Measurements from ENCODE around the gene BIN1.

Gene BIN1

DNA sequence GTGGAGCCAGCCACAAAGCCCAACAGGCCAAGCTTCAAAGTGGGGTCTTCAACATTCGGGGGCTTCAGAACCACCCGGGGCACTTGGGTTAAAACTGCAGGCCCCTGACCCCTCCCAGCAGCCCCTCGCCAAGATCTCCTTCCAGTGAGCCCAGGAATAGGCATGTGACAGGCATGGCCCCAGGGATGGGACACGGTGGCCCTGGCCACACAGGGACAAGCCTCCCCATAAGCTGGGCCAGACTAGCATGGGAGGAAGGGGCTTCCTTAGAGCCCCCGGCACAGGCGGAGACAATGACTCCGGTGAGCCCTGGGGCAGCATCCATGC lies 52.4 kb downstream of the BIN1 start:
- H3K27ac ChIP-seq (ENCODE audit: low read depth, low read length), result no peak overlapping the region
- no peaks in the 10 kb centered on the region for H3K9me3 ChIP-seq (ENCODE audit: control insufficient read depth in 1 of 2, low read length in 2 of 2)
- H3K36me3 ChIP-seq (ENCODE audit: control insufficient read depth in 1 of 2, insufficient read depth in 2 of 2, low read length in 2 of 2), result peaks cover 0 to 6% of the 10 kb centered on the region in 2 donors
- H3K4me3 ChIP-seq (ENCODE audit: low read depth in 1 of 2, low read length in 2 of 2), result no peak overlapping the region
- H3K27me3 ChIP-seq (ENCODE audit: control insufficient read depth in 1 of 2, insufficient read depth in 2 of 2, low read length in 2 of 2), result no peaks in the 10 kb centered on the region
- no peak overlapping the region for H3K9ac ChIP-seq (ENCODE audit: low read depth in 1 of 2, low read length in 2 of 2)
- H3K4me1 ChIP-seq (ENCODE audit: control insufficient read depth in 1 of 2, insufficient read depth in 2 of 2, low read length in 2 of 2), result peaks cover 4 to 8% of the 10 kb centered on the region in 2 donors

DNA sequence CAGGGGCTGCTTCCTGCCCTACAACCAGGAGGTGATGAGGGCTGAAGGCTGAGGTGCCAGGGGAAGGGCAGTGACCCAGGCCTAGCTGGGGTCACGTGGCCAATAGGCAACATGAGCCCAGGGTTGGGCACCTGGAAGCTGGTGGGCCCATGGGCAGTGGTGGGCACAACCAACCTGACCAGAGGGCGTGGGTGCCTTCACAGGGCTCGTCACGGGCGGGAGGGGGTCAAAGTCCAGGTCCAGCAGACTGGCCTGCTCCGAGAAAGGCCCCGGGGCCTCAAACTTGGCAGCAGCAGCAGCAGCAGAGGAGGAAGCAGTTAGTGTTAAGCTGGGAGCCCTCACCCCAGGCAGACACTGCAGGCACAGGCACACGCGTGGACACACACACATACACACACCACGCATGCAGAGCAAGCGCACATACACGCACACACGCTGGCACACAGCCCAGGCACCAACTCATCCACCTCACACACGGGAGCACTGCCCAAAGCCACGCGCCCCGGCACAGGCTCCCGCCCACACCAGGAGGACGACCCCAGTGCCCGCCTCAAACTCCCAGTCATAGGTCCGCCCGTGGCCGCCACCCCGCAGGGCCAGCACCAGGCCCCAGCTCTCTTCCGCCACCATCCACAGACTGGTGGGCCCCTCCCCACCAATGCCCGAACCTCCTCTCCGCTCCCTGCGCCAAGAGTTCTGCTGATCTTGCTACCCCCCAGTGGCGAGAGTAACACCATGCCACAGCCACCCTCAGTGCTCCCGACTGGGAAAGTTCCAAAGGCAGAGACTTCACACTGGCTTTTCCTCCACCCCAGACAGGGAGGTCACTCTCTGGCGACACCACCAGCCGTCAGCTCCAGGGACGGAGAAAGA lies 53.0 kb downstream of the BIN1 start:
- no peaks in the 10 kb centered on the region for H3K27me3 ChIP-seq (ENCODE audit: control insufficient read depth in 1 of 2, insufficient read depth in 2 of 2, low read length in 2 of 2)
- no peak overlapping the region for H3K27ac ChIP-seq (ENCODE audit: low read depth, low read length)
- H3K9ac ChIP-seq (ENCODE audit: low read depth in 1 of 2, low read length in 2 of 2), result no peak overlapping the region
- no peaks in the 10 kb centered on the region for H3K9me3 ChIP-seq (ENCODE audit: control insufficient read depth in 1 of 2, low read length in 2 of 2)
- peaks cover 4 to 8% of the 10 kb centered on the region in 2 donors for H3K4me1 ChIP-seq (ENCODE audit: control insufficient read depth in 1 of 2, insufficient read depth in 2 of 2, low read length in 2 of 2)
- peaks cover 0 to 9% of the 10 kb centered on the region in 2 donors for H3K36me3 ChIP-seq (ENCODE audit: control insufficient read depth in 1 of 2, insufficient read depth in 2 of 2, low read length in 2 of 2)
- no peak overlapping the region for H3K4me3 ChIP-seq (ENCODE audit: low read depth in 1 of 2, low read length in 2 of 2)

DNA sequence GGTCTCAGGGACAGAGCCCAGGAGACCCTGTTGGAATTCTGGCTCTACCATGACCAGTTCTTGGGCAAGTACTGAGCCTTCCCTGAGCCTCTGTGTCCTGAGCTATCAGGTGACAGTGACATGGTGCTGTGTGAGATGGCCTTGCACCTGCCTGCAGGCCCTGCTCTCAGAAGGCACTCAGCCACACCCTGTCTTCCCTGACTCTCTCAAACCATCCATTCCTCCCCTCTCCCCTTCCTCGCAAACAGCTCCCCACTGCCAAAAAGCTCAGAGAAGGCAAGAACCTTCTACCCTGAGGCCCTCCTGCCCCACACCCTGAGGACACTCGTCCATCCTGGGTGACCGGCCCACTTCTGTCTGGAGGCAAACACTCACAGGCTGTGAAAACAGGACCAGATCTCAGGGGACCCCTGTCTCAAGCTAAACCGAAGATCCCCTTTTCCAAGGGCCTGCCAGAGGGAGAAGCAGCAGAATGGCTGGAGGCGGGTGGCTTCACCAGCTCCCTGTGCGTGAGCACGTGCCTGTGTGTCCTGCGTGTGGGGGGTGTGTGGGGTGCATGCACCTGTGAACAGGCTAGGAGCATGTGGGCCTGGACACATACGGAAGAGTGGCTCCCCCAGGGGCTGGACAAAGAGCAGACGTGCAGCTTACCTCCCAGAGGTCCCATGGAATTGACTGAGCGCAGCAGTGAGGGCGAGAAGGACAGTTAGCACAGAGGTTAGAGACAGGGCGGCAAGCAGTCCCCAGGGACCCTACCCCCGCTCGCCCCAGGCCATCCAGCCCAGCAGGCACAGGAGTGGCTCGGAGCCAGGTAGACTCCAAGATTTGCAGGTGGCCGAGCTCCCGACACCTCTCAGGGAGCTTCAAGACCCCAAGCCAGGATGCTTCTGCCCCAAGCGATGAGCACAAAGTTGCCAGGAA lies 53.9 kb downstream of the BIN1 start:
- H3K27ac ChIP-seq (ENCODE audit: low read depth, low read length), result no peak overlapping the region
- H3K27me3 ChIP-seq (ENCODE audit: control insufficient read depth in 1 of 2, insufficient read depth in 2 of 2, low read length in 2 of 2), result no peaks in the 10 kb centered on the region
- peaks cover 4 to 8% of the 10 kb centered on the region in 2 donors for H3K4me1 ChIP-seq (ENCODE audit: control insufficient read depth in 1 of 2, insufficient read depth in 2 of 2, low read length in 2 of 2)
- H3K36me3 ChIP-seq (ENCODE audit: control insufficient read depth in 1 of 2, insufficient read depth in 2 of 2, low read length in 2 of 2), result peaks cover 0 to 9% of the 10 kb centered on the region in 2 donors
- no peak overlapping the region for H3K4me3 ChIP-seq (ENCODE audit: low read depth in 1 of 2, low read length in 2 of 2)
- H3K9me3 ChIP-seq (ENCODE audit: control insufficient read depth in 1 of 2, low read length in 2 of 2), result no peaks in the 10 kb centered on the region
- no peak overlapping the region for H3K9ac ChIP-seq (ENCODE audit: low read depth in 1 of 2, low read length in 2 of 2)

DNA sequence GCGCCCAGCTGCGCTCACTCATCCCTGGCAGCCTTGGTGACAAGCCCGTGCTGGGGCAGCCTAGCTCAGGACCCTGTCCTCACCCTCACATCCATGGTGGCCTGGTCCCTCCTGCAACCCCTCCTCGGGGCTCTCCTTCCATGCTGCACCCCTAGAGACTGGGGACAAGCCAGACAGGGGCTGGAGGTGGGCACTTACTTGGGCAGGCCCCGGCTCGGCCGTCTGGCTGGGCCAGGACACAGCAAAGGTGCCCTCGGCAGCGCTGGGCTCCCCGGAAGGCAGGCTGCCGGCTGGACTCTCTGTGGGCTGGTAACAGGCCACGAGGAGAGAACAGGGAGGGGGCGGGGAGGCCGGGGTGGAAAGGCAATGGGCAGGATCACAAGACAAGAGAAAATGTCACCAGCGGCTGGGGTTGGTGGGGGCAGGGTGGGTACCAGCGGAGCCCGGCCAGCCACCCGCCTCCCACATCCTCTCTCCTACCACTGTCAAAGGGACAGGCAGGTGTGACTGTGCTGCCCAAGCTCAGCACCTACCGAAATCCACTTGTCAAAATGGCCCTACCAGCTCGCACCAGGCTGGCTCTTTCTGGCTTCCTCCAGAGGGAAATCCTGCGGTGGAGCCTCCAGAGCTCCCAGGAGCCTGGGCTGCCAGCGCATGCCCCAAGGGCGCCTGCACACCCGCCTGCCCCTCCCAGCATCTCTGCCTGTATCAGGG lies 54.7 kb downstream of the BIN1 start:
- no peak overlapping the region for H3K4me3 ChIP-seq (ENCODE audit: low read depth in 1 of 2, low read length in 2 of 2)
- H3K4me1 ChIP-seq (ENCODE audit: control insufficient read depth in 1 of 2, insufficient read depth in 2 of 2, low read length in 2 of 2), result peaks cover 4 to 8% of the 10 kb centered on the region in 2 donors
- no peak overlapping the region for H3K27ac ChIP-seq (ENCODE audit: low read depth, low read length)
- no peaks in the 10 kb centered on the region for H3K27me3 ChIP-seq (ENCODE audit: control insufficient read depth in 1 of 2, insufficient read depth in 2 of 2, low read length in 2 of 2)
- no peaks in the 10 kb centered on the region for H3K9me3 ChIP-seq (ENCODE audit: control insufficient read depth in 1 of 2, low read length in 2 of 2)
- H3K9ac ChIP-seq (ENCODE audit: low read depth in 1 of 2, low read length in 2 of 2), result no peak overlapping the region
- H3K36me3 ChIP-seq (ENCODE audit: control insufficient read depth in 1 of 2, insufficient read depth in 2 of 2, low read length in 2 of 2), result peaks cover 0 to 9% of the 10 kb centered on the region in 2 donors

DNA sequence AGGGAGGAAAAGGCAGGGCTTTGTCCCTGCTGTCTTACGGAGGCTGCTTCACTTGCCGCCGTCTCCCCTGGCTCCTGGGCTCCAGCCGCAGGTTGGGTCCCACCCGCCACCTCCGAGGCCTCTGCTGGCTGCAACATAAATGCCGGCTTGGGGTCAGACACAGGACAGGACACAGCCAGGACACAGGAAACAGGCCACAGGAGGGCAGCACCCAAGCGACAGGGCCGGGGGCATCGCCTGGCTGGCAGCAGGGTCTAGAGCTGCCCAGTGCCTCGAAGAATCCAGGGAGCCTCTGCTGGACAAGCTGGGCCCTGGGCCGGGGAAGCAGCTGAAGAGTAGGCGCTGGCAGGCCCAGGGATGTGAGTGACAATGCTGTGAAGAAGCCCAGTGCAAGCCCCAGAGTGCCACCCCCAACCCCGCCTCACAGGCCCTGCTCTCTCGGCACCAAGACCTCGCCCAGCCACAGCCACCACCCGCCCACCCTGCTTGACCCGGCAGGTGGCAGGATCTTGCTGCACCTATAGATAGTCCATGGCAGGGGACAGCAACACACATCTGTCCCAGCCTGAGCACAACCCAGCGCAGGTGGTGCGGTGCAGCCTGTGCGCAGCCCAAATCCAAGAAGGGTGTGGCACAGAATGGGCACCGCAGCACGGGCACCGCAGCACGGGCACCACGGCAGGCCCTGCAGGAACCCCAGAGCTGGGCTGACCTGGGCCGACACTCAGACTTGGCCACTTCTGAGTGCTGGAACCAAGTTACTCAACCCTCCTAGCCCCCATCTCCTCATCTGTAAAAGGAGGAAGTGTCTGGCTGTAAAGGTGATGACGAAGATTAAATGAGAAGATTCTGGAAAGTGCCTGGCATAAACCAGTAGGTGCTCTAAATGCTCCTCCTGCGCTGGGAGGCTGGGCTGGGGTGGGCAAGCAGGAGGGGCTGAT lies 55.6 kb downstream of the BIN1 start:
- no peak overlapping the region for H3K9ac ChIP-seq (ENCODE audit: low read depth in 1 of 2, low read length in 2 of 2)
- no peak overlapping the region for H3K4me3 ChIP-seq (ENCODE audit: low read depth in 1 of 2, low read length in 2 of 2)
- H3K4me1 ChIP-seq (ENCODE audit: control insufficient read depth in 1 of 2, insufficient read depth in 2 of 2, low read length in 2 of 2), result peaks cover 4 to 8% of the 10 kb centered on the region in 2 donors
- peaks cover 0 to 8% of the 10 kb centered on the region in 2 donors for H3K36me3 ChIP-seq (ENCODE audit: control insufficient read depth in 1 of 2, insufficient read depth in 2 of 2, low read length in 2 of 2)
- H3K9me3 ChIP-seq (ENCODE audit: control insufficient read depth in 1 of 2, low read length in 2 of 2), result no peaks in the 10 kb centered on the region
- no peak overlapping the region for H3K27ac ChIP-seq (ENCODE audit: low read depth, low read length)
- no peaks in the 10 kb centered on the region for H3K27me3 ChIP-seq (ENCODE audit: control insufficient read depth in 1 of 2, insufficient read depth in 2 of 2, low read length in 2 of 2)

DNA sequence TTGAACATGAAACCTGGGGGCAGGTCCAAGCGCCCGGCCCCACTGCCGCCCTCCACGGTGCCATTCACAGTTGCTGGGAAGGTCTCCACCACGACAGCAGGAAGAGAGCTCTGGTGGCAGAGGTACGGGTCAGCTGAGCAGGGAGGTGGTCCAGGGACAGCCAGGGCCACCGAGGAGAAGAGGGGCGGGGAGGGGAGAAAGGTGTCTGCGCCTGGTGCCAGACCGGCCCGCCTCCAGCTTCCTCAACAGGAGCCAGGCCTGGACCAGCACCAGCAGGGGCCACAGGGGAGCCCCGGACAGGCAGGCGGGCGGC lies 56.2 kb downstream of the BIN1 start:
- Histone ChIP-seq H3K9me3 (ENCODE audit: control insufficient read depth in 1 of 2, low read length in 2 of 2) (no peaks in the 10 kb centered on the region), H3K4me3 (ENCODE audit: low read depth in 1 of 2, low read length in 2 of 2) (no peak overlapping the region), H3K36me3 (ENCODE audit: control insufficient read depth in 1 of 2, insufficient read depth in 2 of 2, low read length in 2 of 2) (peaks cover 0 to 3% of the 10 kb centered on the region in 2 donors), H3K27ac (ENCODE audit: low read depth, low read length) (no peak overlapping the region), H3K4me1 (ENCODE audit: control insufficient read depth in 1 of 2, insufficient read depth in 2 of 2, low read length in 2 of 2) (peaks cover 4 to 8% of the 10 kb centered on the region in 2 donors), H3K27me3 (ENCODE audit: control insufficient read depth in 1 of 2, insufficient read depth in 2 of 2, low read length in 2 of 2) (no peaks in the 10 kb centered on the region), H3K9ac (ENCODE audit: low read depth in 1 of 2, low read length in 2 of 2) (no peak overlapping the region)

DNA sequence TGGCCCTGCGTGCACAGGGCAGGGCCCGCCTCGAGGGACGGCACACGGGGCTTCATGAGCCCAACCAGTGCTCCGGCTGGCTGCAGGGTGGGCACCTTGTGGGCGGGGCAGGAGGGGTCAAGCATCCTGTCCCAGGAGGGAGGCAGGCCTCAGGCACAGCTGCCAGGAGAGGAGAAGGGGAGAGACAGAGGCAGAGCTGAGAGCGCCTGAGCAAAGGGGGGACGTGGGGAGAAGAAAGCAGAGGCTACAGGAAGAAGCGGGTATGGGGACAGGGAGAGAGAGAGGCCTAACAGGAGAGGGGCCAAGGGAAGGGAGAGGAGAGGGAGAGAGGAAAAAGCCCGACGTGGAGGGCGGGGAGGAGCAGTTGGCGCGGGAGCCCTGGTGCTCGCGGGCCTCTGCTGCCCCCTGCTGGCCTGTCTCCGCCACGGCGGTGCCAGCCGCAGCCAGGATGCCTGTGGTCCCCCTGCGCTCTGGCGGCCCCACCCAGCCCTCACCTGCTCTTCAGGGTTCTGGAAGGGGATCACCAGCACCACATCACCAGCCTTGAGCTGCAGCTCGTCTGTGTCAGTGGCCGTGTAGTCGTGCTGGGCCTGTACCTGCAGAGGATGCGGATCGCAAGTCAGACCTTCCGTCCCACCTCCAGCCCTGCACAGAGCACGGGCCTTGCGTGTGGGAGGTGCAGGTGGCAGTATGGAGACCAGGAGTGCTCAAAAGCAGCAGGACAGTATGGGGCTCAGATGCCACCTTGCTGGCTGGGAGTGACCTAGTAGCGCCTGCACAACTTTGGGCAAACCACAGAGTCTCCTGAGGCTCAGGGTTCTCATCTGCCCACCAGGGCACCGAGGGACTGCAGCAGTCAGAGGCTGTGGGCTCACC lies 56.8 kb downstream of the BIN1 start:
- Histone ChIP-seq H3K27ac (ENCODE audit: low read depth, low read length) (no peak overlapping the region), H3K9me3 (ENCODE audit: control insufficient read depth in 1 of 2, low read length in 2 of 2) (no peaks in the 10 kb centered on the region), H3K4me3 (ENCODE audit: low read depth in 1 of 2, low read length in 2 of 2) (no peak overlapping the region), H3K27me3 (ENCODE audit: control insufficient read depth in 1 of 2, insufficient read depth in 2 of 2, low read length in 2 of 2) (no peaks in the 10 kb centered on the region), H3K36me3 (ENCODE audit: control insufficient read depth in 1 of 2, insufficient read depth in 2 of 2, low read length in 2 of 2) (peaks cover 0 to 3% of the 10 kb centered on the region in 2 donors), H3K9ac (ENCODE audit: low read depth in 1 of 2, low read length in 2 of 2) (no peak overlapping the region), H3K4me1 (ENCODE audit: control insufficient read depth in 1 of 2, insufficient read depth in 2 of 2, low read length in 2 of 2) (peaks cover 4 to 8% of the 10 kb centered on the region in 2 donors)

DNA sequence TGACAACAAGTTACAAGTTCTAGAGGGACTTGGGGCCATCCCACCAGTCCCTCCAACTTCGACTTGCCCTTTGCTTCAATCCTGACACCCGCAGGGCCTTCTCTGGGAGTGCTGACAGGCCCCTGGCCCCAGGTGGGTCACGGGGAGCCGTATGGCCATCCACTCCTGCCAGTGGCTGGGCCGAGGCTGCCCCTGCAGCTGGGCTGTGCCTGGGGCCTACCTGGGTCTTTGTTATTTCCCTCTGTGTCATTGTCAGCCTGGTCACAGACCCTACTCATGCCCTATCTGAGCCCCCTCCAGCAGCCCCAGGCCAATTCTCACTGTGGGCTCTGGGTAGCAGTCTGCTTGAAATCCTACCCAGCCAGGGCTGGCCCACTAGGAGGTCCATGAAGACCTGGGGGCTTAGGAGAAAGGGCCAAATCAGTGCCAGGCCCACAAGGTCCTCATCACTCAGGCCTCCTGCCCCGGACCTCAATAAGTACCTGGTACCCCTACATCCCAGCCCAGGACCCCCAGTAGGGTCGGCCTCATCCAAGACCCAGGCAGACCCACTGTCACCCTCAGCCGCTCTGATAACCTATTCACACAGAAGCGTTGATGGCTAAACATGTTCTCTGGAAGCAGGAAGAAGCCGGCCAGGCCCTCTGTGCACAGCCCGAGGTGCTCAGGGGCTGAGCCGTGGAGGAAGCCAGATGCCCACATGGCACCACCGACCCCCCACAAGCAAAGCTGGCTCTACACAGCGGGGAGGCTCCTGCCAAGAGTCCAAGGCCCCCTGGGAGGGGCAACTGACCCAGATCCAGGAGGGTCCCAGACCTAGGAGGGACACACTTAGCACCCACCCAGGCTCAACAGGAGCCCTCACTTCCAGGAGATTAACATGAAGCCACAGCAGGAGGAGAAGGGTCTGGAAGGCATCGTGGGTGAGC lies 57.7 kb downstream of the BIN1 start:
- H3K27ac ChIP-seq (ENCODE audit: low read depth, low read length), result no peak overlapping the region
- H3K4me3 ChIP-seq (ENCODE audit: low read depth in 1 of 2, low read length in 2 of 2), result no peak overlapping the region

More for the DNA sequence above, 57.7 kb downstream of the BIN1 start:
- no peaks in the 10 kb centered on the region for H3K27me3 ChIP-seq (ENCODE audit: control insufficient read depth in 1 of 2, insufficient read depth in 2 of 2, low read length in 2 of 2)
- no peak overlapping the region for H3K9ac ChIP-seq (ENCODE audit: low read depth in 1 of 2, low read length in 2 of 2)
- H3K4me1 ChIP-seq (ENCODE audit: control insufficient read depth in 1 of 2, insufficient read depth in 2 of 2, low read length in 2 of 2), result peaks cover 1 to 7% of the 10 kb centered on the region in 2 donors
- H3K36me3 ChIP-seq (ENCODE audit: control insufficient read depth in 1 of 2, insufficient read depth in 2 of 2, low read length in 2 of 2), result peaks cover 0 to 3% of the 10 kb centered on the region in 2 donors
- H3K9me3 ChIP-seq (ENCODE audit: control insufficient read depth in 1 of 2, low read length in 2 of 2), result no peaks in the 10 kb centered on the region

Measured in duodenal mucosa (tissue), 2 donors.